Breast epithelium (tissue), 4 donors: Measurements from ENCODE around the gene AMD1. TPM values are rescaled to one million over a fixed set of nuclear protein-coding genes. Genes with fewer than 3 reads are reported as not detected.
A peak's percentile ranks its signal among the peaks of the same experiment; 100 is the strongest.

Experiments
- DNase-seq, 2 donors: peaks; one replicate each; pipeline ENCODE4 v3.0.0-alpha.2; 2019; ENCODE audit warnings: low spot score in 2 of 2
- H3K27ac ChIP-seq, 2 donors: fragments of 200-600 bp; sonication (generic) in 1 of 2; one replicate each; pipeline ENCODE4 v1.5.1; 2016 to 2019; ENCODE audit warnings: mild to moderate bottlenecking in 1 of 2
- H3K27me3 ChIP-seq, 2 donors: fragments of 200-600 bp; sonication (generic) in 1 of 2; one replicate each; pipeline versions ENCODE4 v1.5.1 to v1.6.0; 2017 to 2019; ENCODE audit warnings: control low read depth in 1 of 2, mild to moderate bottlenecking in 1 of 2
- H3K36me3 ChIP-seq: fragments of 200-600 bp; one replicate; pipeline ENCODE4 v1.5.1; 2019
- H3K4me1 ChIP-seq, 2 donors: fragments of 200-600 bp; sonication (generic); one replicate each; pipeline ENCODE4 v1.5.1; 2016 to 2019; ENCODE audit warnings: control low read depth in 1 of 2
- H3K4me3 ChIP-seq, 3 donors: fragments of 200-600 bp; sonication (generic); 1 replicate in 2 of 3; 2 replicates in 1 of 3; pipeline ENCODE4 v1.5.1; 2016 to 2019; ENCODE audit warnings: mild to moderate bottlenecking in 3 of 3, moderate library complexity in 2 of 3
- H3K9me3 ChIP-seq, 2 donors: fragments of 200-600 bp; sonication (generic) in 1 of 2; one replicate each; pipeline ENCODE4 v1.5.1; 2016 to 2019; ENCODE audit warnings: control low read depth in 1 of 2
- POLR2A ChIP-seq: fragments of 450-650 bp; IDR thresholded peaks from one replicate; pipeline ENCODE4 v1.6.1; 2016; ENCODE audit warnings: antibody characterized with exemption, mild to moderate bottlenecking, moderate library complexity
- POLR2AphosphoS5 ChIP-seq, 3 donors: sonication (generic); formaldehyde crosslinking; IDR thresholded peaks; one replicate each; pipeline ENCODE4 v1.6.1; 2017; ENCODE audit warnings: antibody characterized with exemption in 3 of 3
- intact Hi-C: fragments of 100-400 bp; cut with DNase I; formaldehyde crosslinking; loops from one replicate; pipeline ENCODE4 v1.15.1; 2023; ENCODE audit warnings: low total_unique reads
- total RNA-seq, 3 donors: library from RNA; depleted of rRNA; stranded (reverse); fragments of >200 nt; gene quantifications; one replicate each; pipeline ENCODE4 v1.1.0, GENCODE V29; 2016
- TF ChIP-seq, protein P1 (sequence below), 3 donors: fragments of 450-650 bp; IDR thresholded peaks; one replicate each; pipeline ENCODE4 v1.5.1; 2016 to 2017; ENCODE audit warnings: antibody characterized with exemption in 3 of 3, mild to moderate bottlenecking in 3 of 3, moderate library complexity in 3 of 3

Gene AMD1
- total RNA-seq = 10 to 100 TPM; 50.2 to 74.8 (median 73.4) TPM

- Histone ChIP-seq H3K27ac (peak within 1 kb of the TSS; percentile 94 to 97), H3K4me3 (peak within 1 kb of the TSS; percentile 72 to 98 (median 93)), H3K36me3 (no peaks in the 10 kb centered on the region), H3K27me3 (no peaks in the 10 kb centered on the region), H3K9me3 (no peaks in the 10 kb centered on the region), H3K4me1 (peaks cover 0 to 8% of the 10 kb centered on the region in 2 donors)
- peak; percentile 96 to 98 for DNase-seq
- intact Hi-C loops = no loop called here
- TF ChIP-seq, protein P1, sequence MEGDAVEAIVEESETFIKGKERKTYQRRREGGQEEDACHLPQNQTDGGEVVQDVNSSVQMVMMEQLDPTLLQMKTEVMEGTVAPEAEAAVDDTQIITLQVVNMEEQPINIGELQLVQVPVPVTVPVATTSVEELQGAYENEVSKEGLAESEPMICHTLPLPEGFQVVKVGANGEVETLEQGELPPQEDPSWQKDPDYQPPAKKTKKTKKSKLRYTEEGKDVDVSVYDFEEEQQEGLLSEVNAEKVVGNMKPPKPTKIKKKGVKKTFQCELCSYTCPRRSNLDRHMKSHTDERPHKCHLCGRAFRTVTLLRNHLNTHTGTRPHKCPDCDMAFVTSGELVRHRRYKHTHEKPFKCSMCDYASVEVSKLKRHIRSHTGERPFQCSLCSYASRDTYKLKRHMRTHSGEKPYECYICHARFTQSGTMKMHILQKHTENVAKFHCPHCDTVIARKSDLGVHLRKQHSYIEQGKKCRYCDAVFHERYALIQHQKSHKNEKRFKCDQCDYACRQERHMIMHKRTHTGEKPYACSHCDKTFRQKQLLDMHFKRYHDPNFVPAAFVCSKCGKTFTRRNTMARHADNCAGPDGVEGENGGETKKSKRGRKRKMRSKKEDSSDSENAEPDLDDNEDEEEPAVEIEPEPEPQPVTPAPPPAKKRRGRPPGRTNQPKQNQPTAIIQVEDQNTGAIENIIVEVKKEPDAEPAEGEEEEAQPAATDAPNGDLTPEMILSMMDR (IDR thresholded peaks at IDR 0.05) = peak in 2 of 3 donors; percentile 3 to 41
- TF ChIP-seq POLR2A (peak; percentile 99), POLR2AphosphoS5 (IDR thresholded peaks at IDR 0.05) (peak; percentile 99 to 100 (median 100))
Measured at GRCh38 chr6:110873981-110874879, at the start of gene AMD1. Gene AMD1 (plus strand): TSS chr6:110874785. CDS start chr6:110875106, 321 bp downstream.

GRCh38 chr6:110826236-110827129, 48.1 kb upstream of the AMD1 start:
- Histone ChIP-seq H3K9me3 (no peaks in the 10 kb centered on the region), H3K27ac (peak overlapping the region; percentile 7 to 29), H3K4me3 (no peak overlapping the region), H3K27me3 (no peaks in the 10 kb centered on the region), H3K4me1 (peaks cover 0 to 5% of the 10 kb centered on the region in 2 donors), H3K36me3 (no peaks in the 10 kb centered on the region)
- intact Hi-C loops = no loop called here
- DNase-seq = no peak
- TF ChIP-seq POLR2AphosphoS5 (IDR thresholded peaks at IDR 0.05) = no peak
- TF ChIP-seq, protein P1 (IDR thresholded peaks at IDR 0.05) = no peak
- TF ChIP-seq POLR2A = no peak

- no peaks in the 10 kb centered on the region for H3K4me1 ChIP-seq
- no peak overlapping the region for H3K27ac ChIP-seq
- no peaks in the 10 kb centered on the region for H3K27me3 ChIP-seq
- no peak for TF ChIP-seq POLR2A
- TF ChIP-seq POLR2AphosphoS5 (IDR thresholded peaks at IDR 0.05) = no peak
- TF ChIP-seq, protein P1 (IDR thresholded peaks at IDR 0.05) = no peak
- no peak for DNase-seq
- intact Hi-C loops = no loop called here
- no peak overlapping the region for H3K4me3 ChIP-seq
- H3K36me3 ChIP-seq = no peaks in the 10 kb centered on the region
- H3K9me3 ChIP-seq = no peaks in the 10 kb centered on the region
Measured at GRCh38 chr6:110828396-110828795, 46.2 kb upstream of the AMD1 start.

- TF ChIP-seq POLR2AphosphoS5 (IDR thresholded peaks at IDR 0.05) (no peak), POLR2A (no peak)
- TF ChIP-seq, protein P1 (IDR thresholded peaks at IDR 0.05) = no peak
- no peak overlapping the region for H3K27ac ChIP-seq
- H3K4me1 ChIP-seq = no peaks in the 10 kb centered on the region
- no peaks in the 10 kb centered on the region for H3K27me3 ChIP-seq
- H3K9me3 ChIP-seq = no peaks in the 10 kb centered on the region
- H3K4me3 ChIP-seq = no peak overlapping the region
- intact Hi-C loops = no loop called here
- no peak for DNase-seq
- H3K36me3 ChIP-seq = no peaks in the 10 kb centered on the region
Measured at GRCh38 chr6:110831405-110831804, 43.2 kb upstream of the AMD1 start.
